ENCODE results near the gene ZNF747.
"Not testable (repeated sequence)": the region's sequence is repeated elsewhere in the genome, so short reads cannot be mapped to it uniquely, and the experiment has no call there.

ZNF747 gene

DNA sequence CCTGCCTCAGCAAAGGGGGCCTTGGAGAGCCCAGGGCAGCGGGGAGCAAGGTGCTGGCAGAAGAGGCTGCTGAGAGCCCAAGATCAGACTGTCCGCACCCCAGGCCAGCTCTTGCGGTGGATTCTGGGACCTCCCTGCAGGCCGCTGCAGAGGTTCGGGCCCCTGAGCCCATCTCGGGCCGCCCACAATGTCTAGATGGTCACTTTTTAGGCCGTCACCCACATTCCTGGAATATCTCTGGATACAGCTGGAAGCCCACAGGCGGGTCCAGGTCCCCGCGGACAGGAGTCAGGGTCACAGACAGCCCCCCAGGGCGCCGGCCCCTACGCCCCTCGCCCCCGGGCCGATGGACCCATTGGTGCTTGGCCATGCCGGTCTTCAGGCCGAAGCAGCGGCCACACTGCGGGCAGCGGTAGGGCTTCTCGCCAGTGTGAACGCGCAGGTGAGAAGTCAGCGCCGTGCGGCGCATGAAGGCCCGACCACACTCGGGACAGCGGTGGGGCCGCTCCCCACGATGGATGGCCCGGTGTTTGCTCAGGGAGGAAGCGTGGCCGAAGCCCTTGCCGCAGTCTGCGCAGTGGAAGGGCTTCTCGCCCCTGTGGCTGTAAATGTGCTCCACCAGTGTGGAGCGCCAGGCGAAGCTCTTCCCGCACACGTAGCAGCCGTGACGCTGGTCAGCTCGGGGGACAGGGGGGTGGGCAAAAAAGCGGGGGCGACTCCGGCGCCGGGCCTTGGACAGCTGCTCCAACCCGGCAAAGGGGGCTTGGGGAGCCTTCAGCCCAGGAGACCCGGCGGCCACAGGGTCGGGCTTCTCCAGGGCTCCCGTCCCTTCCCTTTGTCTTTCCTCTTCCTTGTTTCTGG is 2.1 kb downstream of the ZNF747 start:
- no peak for DNase-seq

DNA sequence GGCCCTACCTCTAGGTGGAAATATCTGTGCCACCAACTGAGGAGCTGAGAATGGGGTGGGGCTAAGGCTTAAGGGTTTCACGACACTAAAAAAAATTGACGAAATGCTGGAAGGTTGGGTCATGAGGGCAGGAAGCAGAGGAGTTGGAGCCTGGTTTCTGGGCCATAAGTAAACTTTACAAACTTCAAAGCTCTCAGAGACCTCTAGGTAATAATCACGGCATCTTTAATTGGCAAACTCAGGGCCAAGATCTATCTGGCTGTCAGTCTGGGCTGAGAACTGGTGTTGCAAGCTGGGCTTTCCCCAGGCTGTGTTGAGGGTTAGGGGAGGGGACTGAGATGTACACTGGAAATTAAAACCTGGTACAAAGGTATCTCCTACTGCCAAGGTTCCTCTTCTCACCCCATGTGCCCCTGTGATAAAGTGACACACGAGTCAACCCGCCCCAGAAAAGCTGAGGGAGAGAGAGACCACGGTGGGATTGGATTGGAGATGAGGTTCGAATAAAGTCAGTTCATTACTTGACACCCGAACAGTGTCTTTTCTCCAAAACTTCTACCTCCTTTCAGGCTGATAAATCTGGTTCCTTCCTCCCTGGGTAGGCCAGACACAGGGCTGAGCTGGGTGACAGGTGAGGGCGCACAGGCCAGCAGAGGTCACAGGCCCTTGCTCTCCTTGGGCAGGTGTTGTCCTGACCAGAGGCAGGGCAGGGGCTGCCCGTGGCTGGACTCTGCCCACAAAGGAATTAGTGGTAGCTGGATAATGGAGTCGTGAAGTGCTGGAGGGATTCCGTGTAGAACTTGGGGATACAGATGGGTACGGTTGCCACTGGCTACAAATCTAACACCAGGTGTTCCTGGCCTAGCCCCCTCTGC is 4.3 kb downstream of the ZNF747 start:
- no peak for DNase-seq

DNA sequence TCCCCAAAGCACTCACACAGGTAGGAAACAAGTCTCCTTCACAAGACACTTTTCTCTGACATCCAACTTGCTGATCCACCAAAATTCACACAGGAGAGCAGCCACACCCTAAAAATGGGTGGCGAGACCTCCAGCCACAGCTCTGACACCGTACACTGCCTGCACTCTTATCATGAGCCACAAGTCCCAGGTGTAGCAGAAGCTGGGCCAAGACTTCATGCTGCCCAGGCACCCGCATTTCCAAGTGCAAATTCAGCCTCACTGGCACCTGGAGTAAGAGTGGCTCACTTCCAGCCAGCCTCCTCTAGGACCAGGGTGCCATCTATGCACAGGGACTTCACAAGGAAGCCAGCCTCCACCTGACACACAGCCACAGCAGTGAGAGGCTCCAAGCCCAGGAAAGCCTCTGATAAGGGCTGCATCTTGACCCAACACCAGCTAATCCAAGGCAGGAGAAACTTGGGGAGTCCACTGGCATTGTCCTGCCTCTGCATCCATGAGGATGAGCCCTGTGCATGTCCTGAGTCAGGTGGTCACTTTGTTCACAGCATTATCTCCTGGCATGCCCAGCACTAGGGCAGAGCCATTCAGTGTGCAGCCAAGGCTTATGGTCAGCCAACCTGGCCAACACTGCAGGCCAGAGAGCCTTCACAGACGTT is 5.7 kb downstream of the ZNF747 start:
- no peak for DNase-seq

DNA sequence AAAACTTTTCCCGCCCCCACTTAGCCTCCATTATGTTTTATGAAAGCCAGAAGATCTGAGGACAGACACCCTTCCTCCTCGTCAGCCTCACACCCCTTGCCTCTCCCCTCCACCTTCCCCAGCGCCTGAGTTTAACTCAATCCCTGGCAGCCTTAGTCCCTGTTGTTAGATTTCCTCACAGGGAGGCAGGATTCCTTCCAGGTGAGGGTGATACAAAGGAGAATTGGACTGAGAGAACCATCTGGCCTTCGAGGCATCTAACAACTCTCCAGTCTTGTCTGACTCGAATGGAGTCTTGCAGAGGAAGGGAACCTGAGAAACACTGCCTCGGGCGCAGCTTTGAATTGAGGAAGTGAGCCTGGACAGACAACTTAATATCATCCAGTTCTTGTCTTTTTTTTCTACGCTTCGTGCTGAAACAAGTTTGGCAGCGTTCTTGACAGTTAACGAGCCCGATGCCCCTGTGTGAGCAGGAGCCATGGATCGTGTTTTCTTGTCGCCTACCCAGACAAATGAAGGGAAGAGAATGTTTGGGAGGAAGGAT is 7.0 kb downstream of the ZNF747 start:
- no peak for DNase-seq

DNA sequence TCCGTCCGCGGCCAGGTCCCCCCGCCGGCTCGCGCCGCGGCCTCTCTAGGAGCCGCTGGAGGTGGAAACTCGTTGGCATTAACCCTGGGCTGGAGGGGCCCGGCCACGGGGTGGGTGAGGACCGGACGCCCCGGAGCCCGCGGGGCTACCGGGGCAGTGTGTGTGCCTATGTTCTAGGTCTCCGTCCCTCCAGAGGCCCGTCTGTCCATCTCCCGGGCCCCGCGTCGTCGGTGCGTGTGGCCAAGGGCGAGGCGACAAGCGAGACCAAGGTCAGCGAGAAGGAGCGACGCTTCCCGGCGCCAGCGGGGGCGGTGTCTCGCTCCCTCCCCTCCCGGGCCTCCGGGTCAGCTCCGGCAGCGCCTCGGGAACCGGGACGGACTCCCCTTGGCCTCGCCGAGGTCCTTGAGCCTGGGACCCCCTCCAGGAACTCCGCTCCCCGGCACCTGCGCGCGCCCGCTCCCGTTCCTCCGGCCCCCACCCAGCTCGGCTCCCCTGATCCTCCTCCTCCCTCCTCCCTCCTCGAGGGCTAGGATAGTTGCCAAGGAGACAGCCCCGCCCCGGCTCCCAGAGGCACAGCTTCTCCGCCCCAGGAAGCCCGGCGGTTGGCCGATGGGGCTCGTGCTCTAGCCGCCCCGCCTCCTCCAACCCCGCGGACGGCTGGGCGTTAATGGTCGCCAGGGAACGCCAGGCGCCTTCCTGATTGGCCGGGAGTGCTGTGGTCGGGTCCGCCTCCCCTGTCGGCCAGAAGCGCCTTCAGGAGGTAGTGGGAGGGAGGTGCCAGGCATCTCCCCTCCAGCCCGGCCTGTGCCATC is 7.6 kb downstream of the ZNF747 start:
- DNase-seq, result peak; percentile 95

DNA sequence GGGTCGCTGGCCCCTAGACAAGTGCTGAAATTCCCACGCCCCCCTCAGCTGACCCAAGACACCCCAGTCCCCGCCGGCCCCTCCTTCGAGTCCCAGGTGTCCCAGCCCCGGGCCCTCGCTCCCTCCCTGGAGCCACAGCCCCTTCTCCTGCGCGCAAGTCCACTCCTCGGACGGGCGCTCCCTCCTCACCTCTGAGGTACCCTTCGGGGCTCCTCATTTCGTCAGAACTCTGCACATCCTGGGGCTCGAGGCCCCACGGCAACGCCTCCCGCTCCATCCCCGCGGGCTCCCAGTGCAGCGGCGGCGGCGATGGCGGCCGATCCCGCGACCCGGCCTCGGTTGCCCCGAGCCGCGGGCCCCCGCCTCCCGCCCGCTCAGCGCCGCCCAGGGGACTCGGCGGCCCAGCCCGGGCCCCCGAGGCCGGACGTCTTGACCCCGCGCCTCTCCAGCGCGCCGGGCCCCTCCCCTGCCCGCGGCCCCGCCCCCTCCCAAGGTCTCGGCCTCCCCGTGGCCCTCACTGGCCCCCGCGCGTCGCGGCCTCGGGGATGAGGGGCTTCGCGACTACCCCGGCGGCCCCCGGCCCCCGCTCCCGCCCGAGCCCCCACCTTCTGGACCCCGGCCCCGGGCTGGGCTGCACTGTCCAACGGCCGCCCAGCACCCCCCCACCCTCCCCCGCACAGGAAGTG is 8.4 kb downstream of the ZNF747 start, which contains the start of gene ZNF768:
Gene ZNF768 (minus strand): TSS at position 430 of the 686 bp plus-strand sequence. CDS start 153 bp downstream, at position 277.
- DNase-seq, result peak; percentile 37

DNA sequence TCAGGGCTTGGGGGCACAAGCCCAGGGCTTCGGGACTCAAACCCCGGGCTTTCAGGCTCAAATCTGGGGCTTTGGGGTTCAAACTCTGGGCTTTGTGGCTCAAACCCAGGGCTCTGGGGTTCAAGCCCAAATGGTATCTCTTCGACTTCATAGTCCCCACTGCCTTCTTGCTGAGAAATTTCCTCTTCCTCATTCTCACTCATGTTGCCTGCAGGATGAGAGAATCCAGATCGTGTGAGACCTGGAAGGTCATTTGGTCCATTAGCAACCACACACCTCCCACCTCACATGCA is 8.9 kb downstream of the ZNF747 start:
- no peak for DNase-seq

DNA sequence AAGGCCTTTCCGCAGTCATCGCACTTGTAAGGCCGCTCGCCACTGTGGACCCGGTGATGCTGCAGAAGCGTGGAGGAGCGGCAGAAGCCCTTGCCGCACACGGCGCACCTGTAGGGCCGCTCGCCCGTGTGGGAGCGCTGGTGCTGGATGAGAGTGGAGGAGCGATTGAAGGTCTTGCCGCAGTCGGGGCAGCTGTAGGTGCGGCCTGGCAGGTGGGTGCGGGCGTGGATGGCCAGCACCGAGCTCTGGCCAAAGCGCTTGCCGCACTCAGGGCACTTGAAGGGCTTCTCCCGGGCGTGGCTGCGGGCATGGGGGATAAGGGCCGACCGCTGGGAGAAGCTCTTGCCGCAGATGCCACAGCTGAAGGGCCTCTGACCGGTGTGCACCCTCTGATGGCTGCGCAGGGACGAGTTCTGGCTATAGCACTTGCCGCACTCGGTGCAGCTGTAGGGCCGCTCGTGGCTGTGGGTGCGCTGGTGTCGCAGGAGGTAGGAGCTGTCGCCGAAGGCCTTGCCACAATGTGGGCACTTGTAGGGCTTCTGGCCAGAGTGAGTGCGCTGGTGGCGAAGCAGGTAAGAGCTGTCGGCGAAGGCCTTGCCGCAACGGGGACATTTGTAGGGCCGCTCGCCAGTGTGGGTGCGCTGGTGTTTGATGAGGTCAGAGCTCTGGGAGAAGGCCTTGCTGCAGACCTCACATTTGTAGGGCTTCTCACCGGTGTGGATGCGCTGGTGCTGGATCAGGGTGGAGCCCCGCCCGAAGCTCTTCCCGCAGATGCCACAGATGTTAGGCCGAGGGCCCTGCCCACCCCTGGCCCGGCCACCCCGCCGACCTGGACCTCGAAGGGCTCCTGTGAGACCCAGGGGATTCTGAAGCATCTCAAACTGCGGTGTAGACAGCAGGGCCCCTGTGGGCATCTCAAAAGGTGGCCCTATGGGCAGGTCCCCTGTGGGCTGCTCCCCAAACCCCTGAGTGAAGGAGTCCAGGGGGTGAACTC is 9.8 kb downstream of the ZNF747 start:
- DNase-seq, result no peak

DNA sequence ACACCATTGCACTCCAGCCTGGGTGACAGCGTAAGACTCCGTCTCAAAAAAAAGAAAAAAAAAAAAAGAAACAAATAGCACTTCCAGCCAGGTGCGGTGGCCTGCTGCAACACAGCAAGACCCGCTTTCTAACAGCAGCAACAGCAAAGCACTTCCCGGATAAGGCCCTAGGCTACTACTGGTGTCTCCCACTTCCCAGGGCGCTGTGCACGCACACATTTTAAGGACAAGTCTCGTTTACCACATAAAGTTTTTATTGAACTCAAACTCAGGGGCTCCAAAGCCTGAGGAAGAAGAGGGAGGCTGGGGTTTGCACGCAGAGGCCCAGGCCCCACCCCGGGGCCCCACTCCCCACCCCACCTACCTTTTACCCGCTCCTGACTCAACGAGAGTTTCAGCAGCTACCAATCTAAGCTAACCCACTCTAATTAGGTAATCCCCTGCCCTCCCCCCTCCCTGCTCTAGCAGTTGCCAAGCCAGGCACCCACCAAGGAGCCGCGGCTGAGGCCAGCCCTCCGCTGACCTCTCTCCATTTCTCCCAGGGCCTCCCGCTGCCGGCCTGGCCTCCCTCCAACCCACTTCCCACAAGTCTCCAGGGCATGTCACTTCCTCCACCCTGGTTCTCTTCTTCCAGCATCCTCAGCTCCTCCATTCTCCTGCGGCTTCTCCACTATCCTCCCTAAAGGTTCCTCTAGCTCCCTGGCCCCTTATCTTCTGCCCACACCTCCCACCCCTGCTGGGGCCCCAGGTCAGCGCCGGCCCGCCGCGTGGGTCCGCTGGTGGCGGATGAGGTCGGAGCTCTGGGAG is 10.7 kb downstream of the ZNF747 start:
- no peak for DNase-seq

DNA sequence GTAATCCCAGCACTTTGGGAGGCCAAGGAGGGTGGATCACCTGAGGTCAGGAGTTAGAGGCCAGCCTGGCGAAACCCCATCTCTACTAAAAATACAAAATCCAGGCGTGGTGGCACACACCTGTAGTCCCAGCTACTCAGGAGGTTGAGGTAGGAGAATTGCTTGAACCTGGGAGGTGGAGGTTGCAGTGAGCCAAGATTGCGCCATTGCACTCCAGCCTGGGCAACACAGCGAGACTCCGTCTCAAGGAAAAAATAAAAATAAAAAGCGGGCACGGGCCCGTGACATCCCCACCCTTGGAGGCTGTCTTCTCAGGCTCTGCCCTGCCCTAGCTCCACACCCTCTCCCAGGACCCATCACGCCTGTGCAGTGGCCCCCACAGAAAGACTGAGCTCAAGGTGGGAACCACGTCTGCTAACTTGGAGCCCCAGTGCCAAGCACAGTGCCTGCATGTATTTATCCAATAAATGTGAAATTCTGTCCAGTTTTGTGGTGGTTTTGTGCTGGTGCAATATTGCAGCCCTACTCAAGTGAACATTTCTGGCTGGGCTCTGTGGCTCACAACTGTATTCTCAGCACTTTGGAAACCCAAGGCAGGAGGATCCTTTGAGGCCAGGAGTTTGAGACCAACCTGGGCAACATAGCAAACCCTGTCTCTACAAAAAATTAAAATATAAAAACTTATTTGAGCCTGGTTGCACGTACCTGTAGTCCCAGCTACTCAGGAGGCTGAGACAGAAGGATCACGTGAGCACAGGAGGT is 11.8 kb downstream of the ZNF747 start:
- not testable (repeated sequence) for DNase-seq

DNA sequence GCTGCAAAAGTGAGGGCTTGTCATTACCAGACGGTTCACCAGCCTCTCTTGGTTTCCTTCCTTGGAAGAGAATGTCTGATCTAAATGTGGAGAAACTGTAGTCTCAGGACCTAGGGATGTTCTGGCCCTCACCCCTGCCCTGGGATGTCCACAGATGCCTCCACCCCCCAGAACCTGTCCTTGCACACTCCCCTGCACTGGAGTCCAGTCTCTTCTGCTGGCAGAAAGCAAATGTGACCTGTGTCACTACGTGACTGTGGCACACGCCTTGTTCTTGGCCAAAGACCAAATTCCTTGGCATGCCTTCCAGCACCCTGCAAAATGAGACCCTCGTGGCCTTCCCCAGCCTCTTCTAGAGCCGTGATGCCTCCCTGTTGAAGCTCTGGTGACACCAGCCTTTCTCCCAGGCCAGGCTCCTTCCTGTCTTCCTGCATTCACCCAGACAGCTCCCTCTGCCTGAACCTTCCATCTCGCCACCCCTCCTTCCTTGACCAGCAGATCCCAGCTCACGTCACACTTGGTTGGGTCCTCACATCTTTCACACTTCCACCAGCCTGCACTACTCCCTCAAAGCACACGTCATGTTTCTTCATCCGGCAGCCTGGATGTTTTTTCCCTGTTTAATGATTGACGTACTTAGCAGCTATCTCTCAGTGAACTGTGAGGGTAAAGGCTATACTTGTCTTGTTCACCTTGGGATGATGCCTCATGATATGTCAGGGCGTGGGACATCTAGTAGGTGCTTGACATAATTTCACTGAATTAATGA is 12.6 kb downstream of the ZNF747 start:
- no peak for DNase-seq

DNA sequence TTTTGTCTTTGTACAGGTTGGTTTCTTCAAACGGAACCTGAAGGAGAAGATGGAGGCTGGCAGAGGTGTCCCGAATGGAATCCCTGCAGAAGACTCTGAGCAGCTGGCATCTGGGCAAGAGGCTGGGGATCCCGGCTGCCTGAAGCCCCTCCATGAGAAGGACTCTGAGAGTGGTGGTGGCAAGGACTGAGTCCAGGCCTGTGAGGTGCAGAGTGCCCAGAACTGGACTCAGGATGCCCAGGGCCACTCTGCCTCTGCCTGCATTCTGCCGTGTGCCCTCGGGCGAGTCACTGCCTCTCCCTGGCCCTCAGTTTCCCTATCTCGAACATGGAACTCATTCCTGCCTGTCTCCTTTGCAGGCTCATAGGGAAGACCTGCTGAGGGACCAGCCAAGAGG is 13.2 kb downstream of the ZNF747 start:
- DNase-seq, result no peak

DNA sequence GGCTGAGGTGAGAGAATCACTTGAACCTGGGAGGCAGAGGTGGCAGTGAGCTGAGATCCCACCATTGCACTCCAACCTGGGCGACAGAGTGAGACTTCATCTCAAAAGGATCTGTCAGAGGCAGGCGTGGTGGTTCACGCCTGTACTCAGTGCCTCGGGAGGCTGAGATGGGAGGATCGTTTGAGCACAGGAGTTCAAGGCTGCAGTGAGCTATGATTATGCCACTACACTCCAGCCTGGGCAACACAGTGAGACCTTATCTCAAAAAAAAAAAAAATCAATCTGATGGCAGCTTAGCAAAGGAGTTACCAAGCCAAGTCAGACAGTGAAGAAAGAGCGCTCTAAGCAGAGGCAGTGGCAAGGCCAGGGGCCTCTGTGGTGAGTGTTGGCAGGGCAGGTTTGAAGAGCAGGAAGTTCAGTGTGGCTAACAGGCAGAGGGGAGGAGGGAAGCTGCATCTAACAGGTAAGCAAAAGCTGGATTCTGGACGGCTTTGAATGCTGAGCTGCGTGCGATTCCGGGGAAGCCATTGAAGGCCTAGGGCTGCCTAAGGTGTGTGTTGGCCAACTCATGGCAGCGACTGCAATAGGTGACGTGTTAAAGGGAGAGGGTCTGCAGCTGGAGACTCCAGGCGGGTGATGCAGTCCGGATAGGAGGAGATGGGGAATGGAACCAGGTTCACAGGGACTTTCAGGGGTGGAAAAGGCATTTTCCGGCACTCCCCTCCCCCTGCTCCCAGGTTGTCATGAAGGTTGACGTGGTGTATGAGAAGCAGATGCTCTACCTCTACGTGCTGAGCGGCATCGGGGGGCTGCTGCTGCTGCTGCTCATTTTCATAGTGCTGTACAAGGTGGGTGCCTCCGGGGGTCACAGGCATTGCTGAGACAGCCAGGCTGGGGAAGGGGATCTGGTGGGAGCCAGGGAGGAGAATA is 15.3 kb downstream of the ZNF747 start:
- no peak for DNase-seq

DNA sequence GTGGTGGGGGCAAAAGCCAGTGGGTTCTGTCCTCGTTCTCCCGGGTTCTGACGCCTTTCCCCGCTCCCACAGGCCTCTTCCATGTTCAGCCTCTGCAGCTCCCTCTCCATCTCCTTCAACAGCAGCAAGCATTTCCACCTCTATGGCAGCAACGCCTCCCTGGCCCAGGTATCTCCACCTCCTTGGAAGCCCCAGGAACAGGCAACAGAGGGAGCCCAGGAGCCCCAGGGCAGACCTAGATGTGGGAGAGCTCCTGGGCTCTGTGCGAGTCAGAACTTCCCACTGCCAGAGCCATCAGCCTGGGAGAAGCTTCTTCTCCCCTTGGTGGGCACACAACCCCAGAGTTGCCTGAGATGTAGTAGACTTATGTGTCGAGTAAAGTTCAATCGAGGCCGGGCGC is 16.1 kb downstream of the ZNF747 start:
- DNase-seq, result no peak

DNA sequence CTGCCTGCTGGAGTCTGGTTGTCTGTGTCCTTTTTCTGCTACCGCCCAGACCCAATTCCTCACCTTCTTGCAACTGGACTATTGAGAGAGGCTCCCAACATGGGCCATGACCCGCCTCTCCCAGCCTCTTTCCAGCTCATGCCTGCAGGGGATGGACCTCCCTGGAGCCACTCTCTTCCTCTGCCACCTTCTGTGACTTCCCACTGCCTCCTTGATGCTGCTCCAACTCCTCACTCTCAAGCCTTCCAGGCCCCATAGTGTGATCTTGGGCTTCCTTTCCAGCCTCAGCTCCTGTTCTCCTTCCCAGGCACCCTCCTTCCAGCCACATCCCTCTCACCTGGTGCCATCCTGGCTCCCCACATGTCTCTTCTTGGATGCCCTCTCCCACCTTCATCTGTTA is 19.4 kb downstream of the ZNF747 start:
- no peak for DNase-seq

DNA sequence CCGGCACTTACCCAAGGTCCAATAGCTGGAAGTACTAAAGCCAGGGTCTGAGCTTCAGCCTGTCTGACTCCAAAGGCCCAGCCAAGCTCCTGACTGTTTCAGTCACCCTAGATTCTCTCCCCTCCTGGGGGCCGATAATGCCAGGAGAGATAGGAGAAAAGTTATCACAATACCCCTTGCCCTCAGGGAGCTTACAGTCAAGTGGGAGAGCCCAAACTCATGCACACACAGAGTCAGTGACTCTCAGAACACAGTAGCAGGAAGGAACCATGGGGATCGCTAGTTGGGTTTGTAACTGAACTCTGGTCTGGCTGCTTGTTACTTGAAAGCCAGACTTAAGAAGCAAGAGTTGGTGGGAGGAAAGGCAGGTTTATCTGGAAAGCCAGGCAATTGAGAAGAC is 23.1 kb downstream of the ZNF747 start:
- no peak for DNase-seq

All from NCI-H1105 treated with DMSO at 0.1 percent for 48 hours (cell line).